Renal cortex interstitium (tissue), 15 donors: ENCODE results near the gene PITPNC1. TPM values are rescaled to one million over a fixed set of nuclear protein-coding genes. Genes with fewer than 3 reads are reported as not detected.
A peak's percentile ranks its signal among the peaks of the same experiment; 100 is the strongest.
"Not testable (repeated sequence)": the region's sequence is repeated elsewhere in the genome, so short reads cannot be mapped to it uniquely, and the experiment has no call there.

Experiments used
- DNase-seq, 11 donors: peaks; one replicate each; pipeline ENCODE4 v3.0.0-alpha.2; 2013; ENCODE audit warnings: low read depth in 9 of 11, low spot score in 4 of 11; ENCODE audit errors: extremely low read depth in 1 of 11
- long read RNA-seq, 16 experiments: transcript quantifications; one replicate each; lab custom pipeline, GENCODE V29; 2026
- polyA plus RNA-seq, 3 donors: library from polyadenylated mRNA; unstranded; fragments of 120-200 nt; gene quantifications; one replicate each; pipeline ENCODE4 v1.2.1, GENCODE V29; 2013; ENCODE audit not compliant: insufficient read length in 3 of 3

PITPNC1 gene
- polyA plus RNA-seq, result 10 to 100 TPM; 19.9 to 26.1 (median 23.7) TPM
- long read RNA-seq, donor 1, result 0 reads
- long read RNA-seq, donor 2, partial matches to known transcripts, result 0 of 6 reads
- long read RNA-seq, donor 2, other reads (novel, unspliced or antisense), result 6 of 6 reads
- long read RNA-seq, donor 3, result 0 reads
- long read RNA-seq, donor 4, result 0 reads
- long read RNA-seq, donor 5, result 0 reads
- long read RNA-seq, donor 6, result 0 reads
- long read RNA-seq, donor 7, result 0 reads
- long read RNA-seq, donor 8, result 0 reads
- long read RNA-seq, donor 9, result 0 reads
- long read RNA-seq, donor 10, partial matches to known transcripts, result 0 of 6 reads
- long read RNA-seq, donor 10, other reads (novel, unspliced or antisense), result 6 of 6 reads
- long read RNA-seq, donor 11, result 0 reads
- long read RNA-seq, donor 12, result 0 reads
- long read RNA-seq, donor 13, result 0 reads
- long read RNA-seq, donor 14, result 0 reads
- long read RNA-seq, donor 15, result 0 reads
- long read RNA-seq, donor 16, partial matches to known transcripts, result 0 of 5 reads
- long read RNA-seq, donor 16, other reads (novel, unspliced or antisense), result 5 of 5 reads

GRCh38 chr17:67376737-67377487 is at the start of gene PITPNC1:
TSS of gene PITPNC1 (plus strand) at chr17:67377281.
- DNase-seq, result peak in 6 of 11 donors; percentile 76 to 82 (median 78)

- DNase-seq, result no peak
Measured at GRCh38 chr17:67328026-67328425, 49.1 kb upstream of the PITPNC1 start.

- DNase-seq, result not testable (repeated sequence)
Measured at GRCh38 chr17:67331381-67332161, 45.5 kb upstream of the PITPNC1 start.

GRCh38 chr17:67332162-67332508 is 44.9 kb upstream of the PITPNC1 start:
- DNase-seq, result not testable (repeated sequence)

- no peak for DNase-seq
Measured at GRCh38 chr17:67335245-67335835, 41.7 kb upstream of the PITPNC1 start.

- no peak for DNase-seq
Measured at GRCh38 chr17:67336859-67337258, 40.2 kb upstream of the PITPNC1 start.

GRCh38 chr17:67338353-67338752 is 38.7 kb upstream of the PITPNC1 start:
- DNase-seq, result not testable (repeated sequence)

GRCh38 chr17:67343237-67343636 is 33.8 kb upstream of the PITPNC1 start:
- DNase-seq, result no peak

GRCh38 chr17:67347826-67348225 is 29.3 kb upstream of the PITPNC1 start:
- no peak for DNase-seq

- no peak for DNase-seq
Measured at GRCh38 chr17:67349420-67349819, 27.7 kb upstream of the PITPNC1 start.

GRCh38 chr17:67353161-67353560 is 23.9 kb upstream of the PITPNC1 start:
- DNase-seq, result no peak

- DNase-seq, result no peak
Measured at GRCh38 chr17:67353929-67354574, 23.0 kb upstream of the PITPNC1 start.

GRCh38 chr17:67358612-67359011 is 18.5 kb upstream of the PITPNC1 start:
- DNase-seq, result no peak

GRCh38 chr17:67359960-67360791 is 16.9 kb upstream of the PITPNC1 start:
- no peak for DNase-seq

GRCh38 chr17:67360880-67361279 is 16.2 kb upstream of the PITPNC1 start:
- no peak for DNase-seq

- no peak for DNase-seq
Measured at GRCh38 chr17:67362173-67362572, 14.9 kb upstream of the PITPNC1 start.

- DNase-seq, result no peak
Measured at GRCh38 chr17:67364847-67365737, 12.0 kb upstream of the PITPNC1 start.
